TTC549 (cell line): ENCODE data around the gene HEPN1.

Experiments
- FAIRE-seq: peaks from 2 replicates; lab custom pipeline; 2012; peaks lifted over from hg19 to GRCh38; lab: Jason Lieb, UNC

HEPN1 gene

GRCh38 chr11:124899383-124900145 lies 19.5 kb upstream of the HEPN1 start:
- no peak for FAIRE-seq

- no peak for FAIRE-seq
Measured at GRCh38 chr11:124900464-124900863, 18.6 kb upstream of the HEPN1 start.

- no peak for FAIRE-seq
Measured at GRCh38 chr11:124902616-124903015, 16.4 kb upstream of the HEPN1 start.

GRCh38 chr11:124915541-124916369 lies 3.3 kb upstream of the HEPN1 start:
- no peak for FAIRE-seq

GRCh38 chr11:124916370-124916710 lies 2.7 kb upstream of the HEPN1 start:
- FAIRE-seq = no peak

GRCh38 chr11:124917115-124917637 lies 1.9 kb upstream of the HEPN1 start:
- no peak for FAIRE-seq

GRCh38 chr11:124919898-124920297 lies 848 bp downstream of the HEPN1 start:
- FAIRE-seq = no peak

GRCh38 chr11:124920356-124920755 lies 1.3 kb downstream of the HEPN1 start:
- FAIRE-seq = no peak

GRCh38 chr11:124920870-124921609 lies 2.0 kb downstream of the HEPN1 start:
- FAIRE-seq = no peak

- no peak for FAIRE-seq
Measured at GRCh38 chr11:124922831-124923230, 3.8 kb downstream of the HEPN1 start.

- FAIRE-seq = no peak
Measured at GRCh38 chr11:124923296-124923695, 4.2 kb downstream of the HEPN1 start.

- FAIRE-seq = no peak
Measured at GRCh38 chr11:124928942-124929665, 10.1 kb downstream of the HEPN1 start.

- no peak for FAIRE-seq
Measured at GRCh38 chr11:124930799-124931198, 11.7 kb downstream of the HEPN1 start.

GRCh38 chr11:124934862-124935547 lies 16.0 kb downstream of the HEPN1 start:
- no peak for FAIRE-seq

- no peak for FAIRE-seq
Measured at GRCh38 chr11:124935548-124936514, 16.8 kb downstream of the HEPN1 start, which contains the start of gene HEPACAM. Gene HEPACAM, minus strand, starts transcription at chr11:124936047. Its CDS starts 41 bp downstream, at chr11:124936006.

GRCh38 chr11:124937336-124937935 lies 18.4 kb downstream of the HEPN1 start:
- FAIRE-seq = no peak

- FAIRE-seq = no peak
Measured at GRCh38 chr11:124938206-124938765, 19.2 kb downstream of the HEPN1 start.

- no peak for FAIRE-seq
Measured at GRCh38 chr11:124938970-124939369, 19.9 kb downstream of the HEPN1 start.

- no peak for FAIRE-seq
Measured at GRCh38 chr11:124941703-124942102, 22.7 kb downstream of the HEPN1 start.
